Prostate gland (tissue), 2 donors: ENCODE data around the gene SMAP2. TPM values are rescaled to one million over a fixed set of nuclear protein-coding genes. Genes with fewer than 3 reads are reported as not detected.
"Not testable (repeated sequence)": the region's sequence is repeated elsewhere in the genome, so short reads cannot be mapped to it uniquely, and the experiment has no call there.

Experiments
- DNase-seq: peaks from one replicate; pipeline ENCODE4 v3.0.0-alpha.2; 2019; ENCODE audit warnings: low spot score
- H3K27ac ChIP-seq, 2 donors: fragments of 200-600 bp; sonication (generic); 2 replicates each; pipeline ENCODE4 v1.5.1; 2017 to 2019
- H3K27me3 ChIP-seq: fragments of 200-600 bp; sonication (generic); replicated peaks from 2 replicates; pipeline ENCODE4 v1.5.1; 2019; ENCODE audit not compliant: insufficient read depth
- H3K36me3 ChIP-seq, 2 donors: fragments of 200-600 bp; sonication (generic); 1 replicate in 1 of 2; 2 replicates in 1 of 2; pipeline versions ENCODE4 v1.5.1 to v1.8.1; 2017 to 2019
- H3K4me1 ChIP-seq: fragments of 200-600 bp; sonication (generic); replicated peaks from 2 replicates; pipeline ENCODE4 v1.5.1; 2019
- H3K4me3 ChIP-seq, 2 donors: fragments of 200-600 bp; sonication (generic); 2 replicates each; pipeline ENCODE4 v1.5.1; 2017 to 2019
- H3K9me3 ChIP-seq: fragments of 200-600 bp; sonication (generic); 2 replicates; pipeline ENCODE4 v1.5.1; 2017
- CTCF ChIP-seq, 4 experiments: fragments of 200-600 bp in 2 of 4; fragments of 450-650 bp in 2 of 4; sonication (generic) in 2 of 4; IDR thresholded peaks; 1 replicate in 3 of 4; 2 replicates in 1 of 4; pipeline ENCODE4 v1.5.1; 2016 to 2019; ENCODE audit warnings: antibody characterized with exemption in 4 of 4, mild to moderate bottlenecking in 2 of 4, moderate library complexity in 2 of 4
- POLR2A ChIP-seq: fragments of 450-650 bp; IDR thresholded peaks from one replicate; pipeline ENCODE4 v1.6.1; 2016; ENCODE audit warnings: antibody characterized with exemption, mild to moderate bottlenecking
- POLR2AphosphoS5 ChIP-seq: sonication (generic); formaldehyde crosslinking; IDR thresholded peaks from one replicate; pipeline ENCODE4 v1.6.1; 2017; ENCODE audit warnings: antibody characterized with exemption
- WGBS: methylation state at CpG from one replicate; pipeline ENCODE4 v1.1.5; 2018; 5-methylcytosine and 5-hydroxymethylcytosine counted together
- intact Hi-C: fragments of 100-400 bp; cut with DNase I; formaldehyde crosslinking; loops from one replicate; pipeline ENCODE4 v1.14.2; 2022
- total RNA-seq, 2 donors: library from RNA; depleted of rRNA; stranded (reverse); fragments of >200 nt; gene quantifications; one replicate each; pipeline ENCODE4 v1.1.0, GENCODE V29; 2016

Gene SMAP2
- 10 to 100 TPM; 22.0 to 39.6 TPM for total RNA-seq

GRCh38 chr1:40373323-40374283 lies at the start of gene SMAP2:
SMAP2 (plus strand) TSS chr1:40373727; CDS start chr1:40374121, 394 bp downstream.
- TF ChIP-seq POLR2AphosphoS5 (peak; percentile 93), CTCF (IDR thresholded peaks at IDR 0.05) (no peak), POLR2A (peak; percentile 59)
- H3K4me1 ChIP-seq: no peaks in the 10 kb centered on the region
- no peaks in the 10 kb centered on the region for H3K36me3 ChIP-seq
- H3K4me3 ChIP-seq: peak within 1 kb of the TSS; percentile 90 to 95
- peak; percentile 95 for DNase-seq
- no peaks in the 10 kb centered on the region for H3K9me3 ChIP-seq
- intact Hi-C loops: no loop called here
- peak within 1 kb of the TSS; percentile 81 to 88 for H3K27ac ChIP-seq
- H3K27me3 ChIP-seq: no peaks in the 10 kb centered on the region
- WGBS: 2% methylated on average over 25 of the region's 65 CpGs

GRCh38 chr1:40331403-40331802 lies 42.1 kb upstream of the SMAP2 start:
- H3K27ac ChIP-seq, H3K36me3 ChIP-seq, H3K4me3 ChIP-seq, H3K27me3 ChIP-seq, intact Hi-C loops, H3K4me1 ChIP-seq, DNase-seq, H3K9me3 ChIP-seq: not testable (repeated sequence)
- WGBS: 96% methylated on average over 1 of the region's 1 CpG

GRCh38 chr1:40332695-40333094 lies 40.8 kb upstream of the SMAP2 start:
- Histone ChIP-seq H3K9me3 (no peaks in the 10 kb centered on the region), H3K4me3 (no peak overlapping the region), H3K36me3 (no peaks in the 10 kb centered on the region), H3K27me3 (no peaks in the 10 kb centered on the region), H3K27ac (no peak overlapping the region), H3K4me1 (no peaks in the 10 kb centered on the region)
- TF ChIP-seq POLR2A (no peak), POLR2AphosphoS5 (no peak), CTCF (IDR thresholded peaks at IDR 0.05) (no peak)
- intact Hi-C loops: no loop called here
- no peak for DNase-seq
- 79% methylated on average over 1 of the region's 1 CpG for WGBS

GRCh38 chr1:40337443-40337842 lies 36.1 kb upstream of the SMAP2 start:
- Histone ChIP-seq H3K4me3 (no peak overlapping the region), H3K9me3 (no peaks in the 10 kb centered on the region), H3K27me3 (no peaks in the 10 kb centered on the region), H3K36me3 (no peaks in the 10 kb centered on the region), H3K4me1 (no peaks in the 10 kb centered on the region), H3K27ac (no peak overlapping the region)
- no peak for DNase-seq
- 84% methylated on average over 8 of the region's 8 CpGs for WGBS
- TF ChIP-seq POLR2AphosphoS5 (no peak), CTCF (IDR thresholded peaks at IDR 0.05) (no peak), POLR2A (no peak)
- intact Hi-C loops: loop anchor here (5.0 kb wide), 1 partner anchor 185 kb away; no protein-coding TSS in a partner anchor

GRCh38 chr1:40338745-40339419 lies 34.6 kb upstream of the SMAP2 start:
- Histone ChIP-seq H3K36me3 (no peaks in the 10 kb centered on the region), H3K9me3 (no peaks in the 10 kb centered on the region), H3K27me3 (no peaks in the 10 kb centered on the region), H3K4me3 (no peak overlapping the region), H3K4me1 (no peaks in the 10 kb centered on the region), H3K27ac (peak overlapping the region in 1 of 2 donors; percentile 32)
- intact Hi-C loops: loop anchor here (5.0 kb wide), 1 partner anchor 187 kb away; no protein-coding TSS in a partner anchor
- 15% methylated on average over 21 of the region's 21 CpGs for whole genome bisulfite sequencing
- TF ChIP-seq POLR2A (no peak), CTCF (IDR thresholded peaks at IDR 0.05) (peak; percentile 91 to 96 (median 94)), POLR2AphosphoS5 (no peak)
- DNase-seq: peak; percentile 78
